Measurements from ENCODE around the gene CAMK2A. TPM values are rescaled to one million over a fixed set of nuclear protein-coding genes. Genes with fewer than 3 reads are reported as not detected.
A peak's percentile ranks its signal among the peaks of the same experiment; 100 is the strongest.

Gene CAMK2A
- total and polyA plus RNA-seq, 9 donors = 0.12 to 1.3 (median 0.62) TPM

DNA sequence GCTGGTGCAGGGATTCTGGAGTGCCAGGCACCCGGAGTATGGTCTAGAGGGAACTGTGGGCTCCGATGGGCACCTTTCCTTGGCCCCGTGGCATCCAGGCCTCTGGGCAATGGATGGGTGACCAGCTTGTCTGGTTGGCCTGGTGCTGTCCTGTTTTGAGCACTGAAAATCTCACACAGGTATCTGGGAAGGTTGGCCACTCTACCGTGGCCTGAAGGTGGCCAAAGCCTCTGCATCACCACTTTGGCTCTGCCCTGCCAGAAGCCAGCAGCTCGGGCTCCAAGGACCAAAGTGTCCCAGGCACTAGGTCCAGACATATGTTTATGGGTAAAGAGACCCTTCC is 70.9 kb downstream of the CAMK2A start:
- no peak overlapping the region for H3K4me3 ChIP-seq
- no peak for TF ChIP-seq EP300 (IDR thresholded peaks at IDR 0.05)
- TF ChIP-seq, protein P1, sequence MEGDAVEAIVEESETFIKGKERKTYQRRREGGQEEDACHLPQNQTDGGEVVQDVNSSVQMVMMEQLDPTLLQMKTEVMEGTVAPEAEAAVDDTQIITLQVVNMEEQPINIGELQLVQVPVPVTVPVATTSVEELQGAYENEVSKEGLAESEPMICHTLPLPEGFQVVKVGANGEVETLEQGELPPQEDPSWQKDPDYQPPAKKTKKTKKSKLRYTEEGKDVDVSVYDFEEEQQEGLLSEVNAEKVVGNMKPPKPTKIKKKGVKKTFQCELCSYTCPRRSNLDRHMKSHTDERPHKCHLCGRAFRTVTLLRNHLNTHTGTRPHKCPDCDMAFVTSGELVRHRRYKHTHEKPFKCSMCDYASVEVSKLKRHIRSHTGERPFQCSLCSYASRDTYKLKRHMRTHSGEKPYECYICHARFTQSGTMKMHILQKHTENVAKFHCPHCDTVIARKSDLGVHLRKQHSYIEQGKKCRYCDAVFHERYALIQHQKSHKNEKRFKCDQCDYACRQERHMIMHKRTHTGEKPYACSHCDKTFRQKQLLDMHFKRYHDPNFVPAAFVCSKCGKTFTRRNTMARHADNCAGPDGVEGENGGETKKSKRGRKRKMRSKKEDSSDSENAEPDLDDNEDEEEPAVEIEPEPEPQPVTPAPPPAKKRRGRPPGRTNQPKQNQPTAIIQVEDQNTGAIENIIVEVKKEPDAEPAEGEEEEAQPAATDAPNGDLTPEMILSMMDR (IDR thresholded peaks at IDR 0.05) = no peak
- no peak for TF ChIP-seq POLR2A (IDR thresholded peaks at IDR 0.05)
- no peak for DNase-seq
- peaks cover 2% of the 10 kb centered on the region for H3K4me1 ChIP-seq (ENCODE audit: insufficient read depth)
- intact Hi-C loops (cut with DNase I) = loop anchor here in 2 of 4 donors (2.0 to 10.0 kb wide), 4 partner anchors 56 to 384 kb away; partner anchors contain the start of genes HMGXB3 (in 1 of the 2) and TIGD6 (in 1 of the 2)
- no peak overlapping the region for H3K27ac ChIP-seq
- 74 to 85% (median 74%) methylated on average over 5 of the region's 5 CpGs for WGBS, 3 donors
- H3K36me3 ChIP-seq = no peaks in the 10 kb centered on the region
- no peaks in the 10 kb centered on the region for H3K9me3 ChIP-seq
- no peaks in the 10 kb centered on the region for H3K27me3 ChIP-seq

DNA sequence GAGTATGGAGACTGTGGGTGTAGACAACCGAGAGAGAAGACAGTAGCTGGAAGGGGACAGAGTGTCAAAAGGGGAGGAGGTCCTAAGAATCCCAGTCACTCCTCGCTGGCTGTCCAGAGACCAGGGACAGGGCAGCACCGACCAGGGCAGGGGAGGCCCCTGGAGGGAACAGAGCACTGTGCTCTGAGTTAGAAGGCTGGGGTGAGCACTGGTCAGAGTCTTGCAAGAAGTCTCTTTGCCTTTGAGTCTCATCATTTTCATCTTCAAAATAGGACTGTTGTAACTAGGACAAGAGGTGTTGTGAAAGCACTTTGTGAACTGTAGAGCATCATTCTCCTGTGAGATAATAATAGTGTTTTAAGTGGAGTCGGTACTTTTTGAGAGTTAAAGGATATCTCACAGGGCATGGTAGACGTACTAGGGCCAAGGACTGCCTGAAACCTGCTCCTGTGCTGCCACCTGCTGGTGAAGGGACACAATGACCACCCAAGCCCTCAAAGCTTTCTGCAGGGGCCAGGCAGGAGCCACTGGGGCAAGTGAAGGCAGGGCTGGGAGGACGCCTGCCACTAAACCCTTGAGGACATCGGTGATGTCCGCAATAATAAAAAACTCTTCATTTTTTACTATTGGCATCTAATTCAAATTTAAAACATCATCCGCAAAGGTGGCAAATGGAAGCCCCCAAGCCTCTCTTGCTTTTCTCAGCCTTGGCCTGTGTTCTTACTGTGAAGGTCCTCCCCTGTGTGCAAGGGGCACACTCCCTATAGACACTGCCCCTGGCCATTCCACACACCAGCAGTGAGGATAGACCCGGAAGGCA is 71.5 kb downstream of the CAMK2A start:
- intact Hi-C loops (cut with DNase I) = loop anchor here in 3 of 4 donors (1.0 to 10.0 kb wide), 5 partner anchors 56 to 383 kb away; partner anchors contain the start of genes HMGXB3 (in 1 of the 3) and TIGD6 (in 1 of the 3)
- Histone ChIP-seq H3K4me1 (ENCODE audit: insufficient read depth) (peaks cover 2% of the 10 kb centered on the region), H3K9me3 (no peaks in the 10 kb centered on the region), H3K36me3 (no peaks in the 10 kb centered on the region), H3K27me3 (no peaks in the 10 kb centered on the region), H3K27ac (no peak overlapping the region), H3K4me3 (no peak overlapping the region)
- WGBS, 3 donors = 33 to 41% (median 37%) methylated on average over 10 of the region's 10 CpGs
- TF ChIP-seq POLR2A (IDR thresholded peaks at IDR 0.05) = no peak
- TF ChIP-seq, protein P1 (IDR thresholded peaks at IDR 0.05) = peak; percentile 64 to 96 (median 95)
- peak; percentile 78 to 90 (median 88) for DNase-seq

DNA sequence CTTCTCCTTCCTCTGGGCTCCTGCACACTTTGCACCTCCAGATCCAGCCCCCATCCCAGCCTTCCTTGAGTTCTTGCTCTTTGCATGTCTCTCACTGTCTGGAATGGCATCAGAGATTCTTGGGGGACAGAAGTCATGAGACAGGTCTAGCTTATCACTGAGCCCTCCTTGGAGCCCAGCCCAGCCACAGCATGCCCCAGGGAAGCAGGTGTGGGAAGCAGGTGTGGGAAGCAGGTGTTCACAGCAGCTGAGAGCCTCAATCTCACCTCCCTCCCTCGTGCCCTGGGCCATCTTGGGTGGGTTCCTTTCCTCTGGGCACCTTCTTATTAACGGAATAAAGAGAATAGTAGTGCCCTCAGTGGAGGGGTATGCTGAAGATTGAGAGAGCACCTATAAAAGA is 72.5 kb downstream of the CAMK2A start:
- TF ChIP-seq, protein P1 (IDR thresholded peaks at IDR 0.05) = no peak
- H3K4me1 ChIP-seq (ENCODE audit: insufficient read depth) = peaks cover 2% of the 10 kb centered on the region
- H3K9me3 ChIP-seq = no peaks in the 10 kb centered on the region
- intact Hi-C loops (cut with DNase I) = loop anchor here in 3 of 4 donors (1.0 to 10.0 kb wide), 5 partner anchors 55 to 382 kb away; partner anchors contain the start of genes HMGXB3 (in 1 of the 3) and TIGD6 (in 1 of the 3)
- DNase-seq = no peak
- H3K27me3 ChIP-seq = no peaks in the 10 kb centered on the region
- no peaks in the 10 kb centered on the region for H3K36me3 ChIP-seq
- no peak overlapping the region for H3K4me3 ChIP-seq
- no peak overlapping the region for H3K27ac ChIP-seq
- WGBS, 3 donors = 76 to 82% (median 80%) methylated on average over 2 of the region's 2 CpGs

DNA sequence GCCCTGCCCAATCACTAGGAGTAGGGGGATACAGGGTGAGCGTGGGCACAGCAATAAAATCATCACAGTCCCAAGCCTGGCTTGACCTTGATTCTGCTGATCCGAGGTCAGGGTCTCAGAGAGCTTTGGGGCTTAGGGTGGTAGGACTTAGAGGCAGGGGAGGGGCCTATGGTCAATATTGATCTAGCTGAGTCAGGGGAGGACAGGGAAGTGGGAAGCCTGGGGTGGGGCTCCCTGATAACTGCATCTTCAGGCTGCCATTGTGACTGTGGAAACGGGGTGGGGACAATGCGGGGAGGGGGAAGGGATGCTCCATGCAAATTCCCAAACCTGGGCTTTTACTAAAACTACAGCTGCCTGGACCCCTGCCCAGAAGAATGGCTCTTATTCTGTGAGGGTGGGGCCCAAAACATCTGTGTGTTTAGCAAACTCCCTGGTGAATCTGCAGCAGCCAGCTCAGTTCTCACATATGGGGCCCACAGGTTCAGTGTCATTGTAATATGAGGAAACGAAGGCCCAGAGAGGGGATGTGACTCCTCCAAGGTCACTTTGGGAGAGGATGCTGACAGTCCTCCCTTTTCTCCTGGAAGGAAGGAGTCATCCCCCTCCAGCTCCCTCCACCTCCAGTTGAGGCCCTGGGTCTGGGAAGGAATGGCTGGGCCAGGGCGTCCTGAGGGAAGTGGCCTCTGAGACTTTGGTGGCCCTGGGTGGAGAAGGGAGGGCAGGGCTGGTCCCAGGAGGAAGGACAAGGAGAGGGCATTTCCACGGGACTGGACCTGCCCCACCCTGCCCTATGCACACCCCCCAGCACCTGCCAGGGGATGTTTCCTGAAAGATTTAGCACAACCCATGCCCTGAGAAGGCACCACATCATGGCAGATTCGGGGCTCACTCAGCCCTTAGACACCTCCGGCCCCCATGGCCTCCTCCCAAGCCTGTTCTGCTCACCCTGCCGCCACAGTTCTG is 73.3 kb downstream of the CAMK2A start:
- 72 to 80% (median 73%) methylated on average over 10 of the region's 10 CpGs for WGBS, 3 donors
- H3K27me3 ChIP-seq = no peaks in the 10 kb centered on the region
- H3K4me3 ChIP-seq = no peak overlapping the region
- no peak overlapping the region for H3K27ac ChIP-seq
- intact Hi-C loops (cut with DNase I) = loop anchor here (2.0 to 10.0 kb wide), 5 partner anchors 54 to 381 kb away; partner anchors contain the start of genes HMGXB3 (in 1 of the 4) and TIGD6 (in 1 of the 4)
- no peaks in the 10 kb centered on the region for H3K9me3 ChIP-seq
- peaks cover 2% of the 10 kb centered on the region for H3K4me1 ChIP-seq (ENCODE audit: insufficient read depth)
- H3K36me3 ChIP-seq = no peaks in the 10 kb centered on the region
- DNase-seq = no peak
- TF ChIP-seq, protein P1 (IDR thresholded peaks at IDR 0.05) = no peak
